GM10248 (cell line): ENCODE results near the gene KIDINS220.
A peak's percentile ranks its signal among the peaks of the same experiment; 100 is the strongest.

Experiments
- CTCF ChIA-PET: fragments of 300-600 bp; sonication (Branson Sonifier 250); formaldehyde crosslinking; extraction: SDS; loops from one replicate; lab custom pipeline; 2021; ENCODE audit warnings: antibody characterized with exemption; lab: Yijun Ruan, JAX
- POLR2A ChIA-PET: fragments of 350-650 bp; sonication (Branson Sonifier 250); formaldehyde crosslinking; extraction: SDS; loops from one replicate; lab custom pipeline; 2020; ENCODE audit warnings: antibody characterized with exemption; lab: Yijun Ruan, JAX
- DNase-seq: peaks from one replicate; pipeline ENCODE4 v3.0.0; 2012; ENCODE audit errors: extremely low spot score
- TF ChIP-seq, protein P1 (sequence below): IDR thresholded peaks from 2 replicates; pipeline ENCODE4 v1.5.1; 2012; ENCODE audit warnings: mild to moderate bottlenecking, low read depth; ENCODE audit errors: extremely low read depth, missing control alignments, control extremely low read depth

KIDINS220 gene

DNA sequence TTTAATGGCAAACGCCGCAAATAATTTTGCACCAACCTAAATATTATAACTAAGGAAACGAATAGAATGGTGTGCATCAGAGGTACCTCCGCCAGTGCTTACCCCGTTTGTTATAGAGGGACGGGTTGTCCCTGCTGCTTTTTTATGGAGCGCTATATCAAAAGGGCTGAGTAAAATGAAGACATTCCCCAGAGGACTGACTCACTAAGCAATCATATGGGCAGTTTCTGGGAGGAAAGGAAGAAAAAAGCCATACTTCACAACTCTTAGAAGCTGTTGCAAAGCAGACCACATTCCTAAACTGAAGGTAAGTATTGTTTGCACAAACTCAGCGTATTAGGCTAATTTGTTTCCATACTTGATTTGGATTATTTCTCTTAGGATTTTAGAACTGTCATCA, 142.7 kb downstream of the KIDINS220 start:
- CTCF ChIA-PET: no interaction called here
- POLR2A ChIA-PET: no interaction called here

DNA sequence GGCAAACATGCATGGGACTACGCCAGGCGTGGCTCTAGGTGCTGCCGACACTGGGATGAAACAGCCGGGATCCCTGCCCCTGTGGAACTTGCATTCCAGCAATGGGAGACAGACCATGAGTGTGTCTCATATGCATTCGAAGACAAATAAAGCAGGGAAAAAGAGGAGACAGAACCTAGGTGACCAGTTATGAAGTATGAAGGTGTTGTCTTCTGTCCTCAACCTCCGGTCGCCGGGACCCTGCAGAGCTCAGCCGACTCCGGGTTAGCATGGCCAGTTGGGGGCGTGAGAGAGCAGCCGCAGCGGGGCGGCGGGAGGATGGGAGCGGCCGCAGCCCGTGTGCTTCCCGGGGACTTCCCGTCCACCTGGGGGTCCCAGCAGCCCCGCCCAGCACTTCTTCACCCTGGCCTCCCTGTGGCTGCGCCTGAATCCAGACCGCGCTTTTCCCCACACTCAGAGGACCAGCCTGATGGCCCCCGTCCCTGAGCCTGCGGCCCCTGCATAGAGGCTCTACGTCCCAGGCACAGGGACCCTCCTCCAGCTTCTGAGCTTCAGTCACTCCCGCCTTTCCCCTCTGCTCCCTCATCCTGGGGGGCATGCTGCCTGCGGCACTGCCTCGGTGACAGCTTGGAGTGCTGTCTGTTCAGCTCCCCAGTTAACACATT, 144.1 kb downstream of the KIDINS220 start:
- POLR2A ChIA-PET: interaction anchor here (0.6 kb wide), 1 partner anchor 9 kb away, joined by 4 read pairs; no protein-coding TSS in a partner anchor
- DNase-seq: peak; percentile 68

More for the DNA sequence above, 142.7 kb downstream of the KIDINS220 start:
- no peak for DNase-seq
- TF ChIP-seq, protein P1, sequence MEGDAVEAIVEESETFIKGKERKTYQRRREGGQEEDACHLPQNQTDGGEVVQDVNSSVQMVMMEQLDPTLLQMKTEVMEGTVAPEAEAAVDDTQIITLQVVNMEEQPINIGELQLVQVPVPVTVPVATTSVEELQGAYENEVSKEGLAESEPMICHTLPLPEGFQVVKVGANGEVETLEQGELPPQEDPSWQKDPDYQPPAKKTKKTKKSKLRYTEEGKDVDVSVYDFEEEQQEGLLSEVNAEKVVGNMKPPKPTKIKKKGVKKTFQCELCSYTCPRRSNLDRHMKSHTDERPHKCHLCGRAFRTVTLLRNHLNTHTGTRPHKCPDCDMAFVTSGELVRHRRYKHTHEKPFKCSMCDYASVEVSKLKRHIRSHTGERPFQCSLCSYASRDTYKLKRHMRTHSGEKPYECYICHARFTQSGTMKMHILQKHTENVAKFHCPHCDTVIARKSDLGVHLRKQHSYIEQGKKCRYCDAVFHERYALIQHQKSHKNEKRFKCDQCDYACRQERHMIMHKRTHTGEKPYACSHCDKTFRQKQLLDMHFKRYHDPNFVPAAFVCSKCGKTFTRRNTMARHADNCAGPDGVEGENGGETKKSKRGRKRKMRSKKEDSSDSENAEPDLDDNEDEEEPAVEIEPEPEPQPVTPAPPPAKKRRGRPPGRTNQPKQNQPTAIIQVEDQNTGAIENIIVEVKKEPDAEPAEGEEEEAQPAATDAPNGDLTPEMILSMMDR: no peak

DNA sequence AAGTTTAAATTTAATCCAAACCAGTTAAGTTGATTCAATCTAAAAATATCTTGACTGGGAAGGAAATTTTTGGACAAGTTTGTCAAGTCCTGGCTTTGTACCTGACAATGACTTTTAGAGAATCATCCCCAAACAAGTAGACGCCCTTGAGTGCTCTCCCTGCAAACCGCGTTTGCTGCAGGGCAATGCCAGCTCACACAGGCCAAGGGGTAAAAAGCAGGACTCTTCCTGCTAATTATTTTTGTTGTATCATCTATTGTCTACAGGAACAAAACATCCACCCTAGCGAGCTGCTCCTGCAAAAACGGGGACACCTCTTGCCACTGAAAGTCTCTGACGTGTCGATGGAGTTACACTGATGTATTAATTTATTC, 144.6 kb downstream of the KIDINS220 start:
- CTCF ChIA-PET: interaction anchor here (0.9 to 1.6 kb wide), 15 partner anchors 9 to 1268 kb away, joined by 3 to 8 read pairs (median 3); no protein-coding TSS in a partner anchor
- no peak for DNase-seq
- TF ChIP-seq, protein P1: no peak
- POLR2A ChIA-PET: interaction anchor here (1.0 kb wide), 1 partner anchor 11 kb away, joined by 3 read pairs; the partner anchor contains the start of gene ID2

More for the DNA sequence above, 144.1 kb downstream of the KIDINS220 start:
- TF ChIP-seq, protein P1: peak; percentile 50
- CTCF ChIA-PET: interaction anchor here (0.9 to 1.6 kb wide), 15 partner anchors 9 to 1269 kb away, joined by 3 to 8 read pairs (median 3); no protein-coding TSS in a partner anchor

DNA sequence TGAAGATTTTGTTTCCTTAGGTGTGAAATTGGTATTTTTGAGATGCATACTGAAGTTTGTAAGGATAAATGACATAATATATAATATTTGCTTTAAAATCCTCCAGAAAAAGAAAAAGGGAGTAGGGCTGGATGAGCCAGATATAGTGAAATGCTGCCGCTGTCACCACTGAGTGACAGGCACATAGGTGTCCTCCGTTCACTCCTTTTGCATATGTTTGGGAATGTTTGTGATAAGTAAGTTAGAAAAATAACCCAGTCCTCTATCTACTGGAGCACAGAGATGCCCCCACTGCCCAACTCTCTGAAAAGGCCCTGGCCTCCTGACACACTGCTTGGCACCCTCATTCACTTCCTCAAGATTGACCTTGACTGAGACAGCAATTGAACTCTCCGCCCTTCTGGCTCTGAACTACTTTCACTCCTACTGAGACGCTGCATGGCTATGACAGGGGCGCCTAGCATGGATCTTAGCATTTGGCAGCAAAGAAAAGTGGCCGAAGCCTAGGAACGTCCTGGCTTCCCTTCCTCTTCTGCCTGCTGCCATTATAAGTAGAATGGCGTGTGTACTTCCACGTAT, 145.5 kb downstream of the KIDINS220 start:
- ChIA-PET CTCF (interaction anchor here (1.0 to 1.6 kb wide), 4 partner anchors 34 to 68 kb away, joined by 3 to 8 read pairs (median 3); no protein-coding TSS in a partner anchor), POLR2A (interaction anchor here (1.0 kb wide), 1 partner anchor 10 kb away, joined by 3 read pairs; the partner anchor contains the start of gene ID2)
- TF ChIP-seq, protein P1: no peak
- DNase-seq: no peak

DNA sequence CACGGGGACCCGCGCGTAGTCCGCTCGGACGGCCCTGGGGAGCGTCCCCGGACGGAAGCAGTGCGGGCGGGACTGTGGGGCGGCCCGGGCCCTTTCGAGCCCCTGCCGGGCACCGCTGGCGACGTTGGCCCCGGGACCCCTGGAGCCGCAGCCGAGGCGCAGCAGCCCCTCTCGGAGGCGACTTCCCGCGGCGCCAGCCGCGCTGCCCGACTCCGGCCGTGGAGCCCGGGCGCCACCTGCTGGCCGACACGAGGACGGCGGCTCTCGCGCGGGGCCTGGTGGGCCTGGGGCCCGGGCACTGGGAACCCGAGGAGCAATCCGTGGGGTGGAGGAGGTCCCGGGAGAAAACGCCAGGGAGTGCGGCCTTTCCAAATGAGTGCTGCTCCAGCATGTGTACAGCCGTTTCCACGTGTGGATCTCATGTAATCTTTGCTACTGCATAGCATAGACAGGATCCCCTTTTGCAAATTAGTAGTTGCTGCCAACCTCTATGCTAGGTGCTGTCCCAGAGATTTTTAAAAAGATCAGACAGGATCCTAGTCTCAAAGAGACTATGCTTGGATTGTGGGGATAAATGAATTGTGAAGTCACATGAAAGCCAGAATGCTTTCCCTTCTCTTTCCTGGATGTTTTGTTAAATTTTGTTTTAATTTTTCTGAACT, 151.6 kb downstream of the KIDINS220 start:
- DNase-seq: peak; percentile 83
- POLR2A ChIA-PET: no interaction called here
- CTCF ChIA-PET: interaction anchor here (1.6 kb wide), 1 partner anchor 1258 kb away, joined by 3 read pairs; no protein-coding TSS in a partner anchor
- TF ChIP-seq, protein P1: peak; percentile 90

DNA sequence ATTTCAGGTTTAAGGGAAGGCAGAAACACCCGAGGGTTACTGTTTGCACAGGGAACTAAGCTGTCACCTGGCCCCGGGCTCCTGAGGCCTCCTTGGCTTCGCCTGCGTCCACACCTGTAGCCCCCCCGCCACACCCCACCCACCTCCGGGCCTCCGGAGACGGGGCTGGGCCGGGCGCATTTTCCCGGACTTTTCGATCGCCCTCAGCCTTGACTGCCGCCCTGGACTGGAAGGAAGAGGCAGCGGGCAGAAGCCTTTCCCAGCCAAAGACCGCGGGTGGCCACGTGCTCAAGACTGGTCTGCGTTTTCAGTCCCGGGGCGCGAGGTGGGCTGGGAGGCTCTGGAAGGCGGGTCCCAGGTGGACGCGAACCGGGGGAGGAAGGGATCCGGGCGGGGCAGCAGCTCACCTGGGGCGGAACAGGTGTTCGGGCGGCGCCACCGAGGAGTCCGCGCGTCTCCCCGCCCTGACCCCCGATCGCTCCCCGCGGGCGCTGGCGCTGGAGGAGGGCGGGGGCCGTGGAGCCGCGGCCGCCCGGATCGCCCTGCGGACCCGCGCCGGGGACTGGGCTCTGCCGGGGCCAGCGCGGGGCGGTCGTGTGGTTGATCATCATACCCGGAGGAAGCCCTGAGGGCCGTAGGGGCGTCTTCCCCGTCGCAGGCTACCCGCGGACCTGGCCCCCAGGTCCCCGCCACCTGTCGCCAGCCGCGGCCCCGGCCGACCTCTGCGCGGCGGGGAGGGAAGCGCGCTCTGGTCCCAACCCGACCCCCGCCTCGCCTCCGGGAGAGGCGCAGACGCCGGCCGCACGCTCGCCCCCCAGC, 152.3 kb downstream of the KIDINS220 start:
- no peak for DNase-seq
- TF ChIP-seq, protein P1: no peak

More for the DNA sequence above, 152.3 kb downstream of the KIDINS220 start:
- ChIA-PET CTCF (interaction anchor here (1.0 to 1.6 kb wide), 4 partner anchors 147 to 1480 kb away, joined by 3 read pairs; no protein-coding TSS in a partner anchor), POLR2A (no interaction called here)
